HUES6 (cell line): ENCODE measurements around the gene C11orf97.
"Not testable (repeated sequence)": the region's sequence is repeated elsewhere in the genome, so short reads cannot be mapped to it uniquely, and the experiment has no call there.

Source experiments
- H3K27ac ChIP-seq: 2 replicates; pipeline ENCODE4 v1.7.0; 2013; ENCODE audit warnings: low read depth, mild to moderate bottlenecking, low read length, inconsistent platforms
- H3K27me3 ChIP-seq: 2 replicates; pipeline ENCODE4 v1.6.1; 2013; ENCODE audit warnings: low read length; ENCODE audit not compliant: control insufficient read depth, insufficient read depth
- H3K36me3 ChIP-seq: 2 replicates; pipeline ENCODE4 v1.6.1; 2013; ENCODE audit warnings: low read length; ENCODE audit not compliant: control insufficient read depth, insufficient read depth
- H3K4me1 ChIP-seq: 2 replicates; pipeline ENCODE4 v1.6.1; 2013; ENCODE audit warnings: low read length; ENCODE audit not compliant: control insufficient read depth, insufficient read depth
- H3K4me3 ChIP-seq: 2 replicates; pipeline ENCODE4 v1.5.1; 2013; ENCODE audit warnings: low read depth, low read length
- H3K9ac ChIP-seq: one replicate; pipeline ENCODE4 v1.6.1; 2013; ENCODE audit warnings: mild to moderate bottlenecking, low read length
- H3K9me3 ChIP-seq: 2 replicates; pipeline ENCODE4 v1.6.1; 2013; ENCODE audit warnings: low read depth, low read length; ENCODE audit not compliant: control insufficient read depth, insufficient read depth

Gene C11orf97

DNA sequence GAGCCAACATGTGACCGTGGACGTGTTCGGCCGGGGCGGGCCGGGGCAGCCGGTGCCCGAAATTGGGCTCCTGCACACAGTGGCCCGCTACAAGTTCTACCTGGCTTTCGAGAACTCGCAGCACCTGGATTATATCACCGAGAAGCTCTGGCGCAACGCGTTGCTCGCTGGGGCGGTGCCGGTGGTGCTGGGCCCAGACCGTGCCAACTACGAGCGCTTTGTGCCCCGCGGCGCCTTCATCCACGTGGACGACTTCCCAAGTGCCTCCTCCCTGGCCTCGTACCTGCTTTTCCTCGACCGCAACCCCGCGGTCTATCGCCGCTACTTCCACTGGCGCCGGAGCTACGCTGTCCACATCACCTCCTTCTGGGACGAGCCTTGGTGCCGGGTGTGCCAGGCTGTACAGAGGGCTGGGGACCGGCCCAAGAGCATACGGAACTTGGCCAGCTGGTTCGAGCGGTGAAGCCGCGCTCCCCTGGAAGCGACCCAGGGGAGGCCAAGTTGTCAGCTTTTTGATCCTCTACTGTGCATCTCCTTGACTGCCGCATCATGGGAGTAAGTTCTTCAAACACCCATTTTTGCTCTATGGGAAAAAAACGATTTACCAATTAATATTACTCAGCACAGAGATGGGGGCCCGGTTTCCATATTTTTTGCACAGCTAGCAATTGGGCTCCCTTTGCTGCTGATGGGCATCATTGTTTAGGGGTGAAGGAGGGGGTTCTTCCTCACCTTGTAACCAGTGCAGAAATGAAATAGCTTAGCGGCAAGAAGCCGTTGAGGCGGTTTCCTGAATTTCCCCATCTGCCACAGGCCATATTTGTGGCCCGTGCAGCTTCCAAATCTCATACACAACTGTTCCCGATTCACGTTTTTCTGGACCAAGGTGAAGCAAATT is 33.3 kb downstream of the C11orf97 start:
- peaks cover 31% of the 10 kb centered on the region for H3K27me3 ChIP-seq
- peak overlapping the region; percentile 90 for H3K9ac ChIP-seq
- H3K36me3 ChIP-seq, result no peaks in the 10 kb centered on the region
- peaks cover 11% of the 10 kb centered on the region for H3K4me1 ChIP-seq
- peak overlapping the region; percentile 77 for H3K4me3 ChIP-seq
- no peak overlapping the region for H3K27ac ChIP-seq
- H3K9me3 ChIP-seq, result no peaks in the 10 kb centered on the region

DNA sequence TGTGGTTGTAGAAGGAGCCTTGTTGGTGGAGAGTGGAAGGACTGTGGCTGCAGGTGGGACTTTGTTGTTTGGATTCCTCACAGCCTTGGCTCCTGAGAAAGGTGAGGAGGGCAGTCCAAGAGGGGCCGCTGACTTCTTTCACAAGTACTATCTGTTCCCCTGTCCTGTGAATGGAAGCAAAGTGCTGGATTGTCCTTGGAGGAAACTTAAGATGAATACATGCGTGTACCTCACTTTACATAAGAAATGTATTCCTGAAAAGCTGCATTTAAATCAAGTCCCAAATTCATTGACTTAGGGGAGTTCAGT is 33.9 kb downstream of the C11orf97 start:
- Histone ChIP-seq H3K27me3 (peaks cover 31% of the 10 kb centered on the region), H3K27ac (no peak overlapping the region), H3K9ac (no peak overlapping the region), H3K36me3 (no peaks in the 10 kb centered on the region), H3K4me3 (peak overlapping the region; percentile 77), H3K4me1 (peaks cover 11% of the 10 kb centered on the region), H3K9me3 (no peaks in the 10 kb centered on the region)

DNA sequence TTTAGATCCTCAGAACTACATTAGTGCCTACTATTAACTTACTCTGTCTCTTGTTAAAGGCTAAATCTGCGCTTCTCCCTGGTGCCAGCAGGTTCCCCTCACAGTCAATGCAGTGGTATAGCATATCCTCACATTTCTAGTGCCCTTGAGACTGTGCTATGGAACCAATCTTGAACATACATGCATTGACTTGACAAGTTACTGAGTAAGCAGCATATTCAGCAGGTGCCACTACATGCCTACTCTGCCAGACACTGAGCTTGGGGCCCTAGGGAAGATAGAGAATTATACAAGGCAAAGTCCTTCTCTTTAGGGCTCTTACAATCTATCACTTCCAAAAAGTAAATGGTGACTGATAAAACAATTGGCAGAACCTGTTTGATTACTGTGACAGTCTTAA is 34.6 kb downstream of the C11orf97 start:
- Histone ChIP-seq H3K9ac (no peak overlapping the region), H3K4me1 (peaks cover 11% of the 10 kb centered on the region), H3K4me3 (peak overlapping the region; percentile 77; the same call in 1 of the 2 replicates), H3K36me3 (no peaks in the 10 kb centered on the region), H3K9me3 (no peaks in the 10 kb centered on the region), H3K27me3 (peaks cover 31% of the 10 kb centered on the region), H3K27ac (no peak overlapping the region)

DNA sequence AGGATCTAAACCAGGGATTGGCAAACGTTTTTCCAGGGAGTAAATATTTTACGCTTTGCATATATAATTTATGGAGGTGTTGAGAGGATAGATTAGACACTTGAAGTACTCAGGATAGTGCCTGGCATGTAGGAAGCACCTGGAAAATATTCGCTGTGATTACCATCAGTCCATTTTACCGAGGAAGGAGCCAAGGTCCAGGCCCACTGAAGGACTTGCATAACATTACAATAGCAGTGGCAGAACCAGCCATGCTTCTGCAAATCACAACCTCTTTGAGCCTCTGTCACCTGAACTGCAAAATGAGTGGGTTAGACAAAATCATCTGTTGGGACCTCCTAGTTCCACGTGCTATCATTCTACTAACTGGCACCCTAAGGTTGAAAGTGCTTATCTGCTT is 36.9 kb downstream of the C11orf97 start:
- Histone ChIP-seq H3K36me3 (no peaks in the 10 kb centered on the region), H3K9me3 (no peaks in the 10 kb centered on the region), H3K27me3 (peaks cover 26% of the 10 kb centered on the region), H3K9ac (no peak overlapping the region), H3K4me3 (no peak overlapping the region), H3K27ac (no peak overlapping the region), H3K4me1 (peaks cover 11% of the 10 kb centered on the region)

DNA sequence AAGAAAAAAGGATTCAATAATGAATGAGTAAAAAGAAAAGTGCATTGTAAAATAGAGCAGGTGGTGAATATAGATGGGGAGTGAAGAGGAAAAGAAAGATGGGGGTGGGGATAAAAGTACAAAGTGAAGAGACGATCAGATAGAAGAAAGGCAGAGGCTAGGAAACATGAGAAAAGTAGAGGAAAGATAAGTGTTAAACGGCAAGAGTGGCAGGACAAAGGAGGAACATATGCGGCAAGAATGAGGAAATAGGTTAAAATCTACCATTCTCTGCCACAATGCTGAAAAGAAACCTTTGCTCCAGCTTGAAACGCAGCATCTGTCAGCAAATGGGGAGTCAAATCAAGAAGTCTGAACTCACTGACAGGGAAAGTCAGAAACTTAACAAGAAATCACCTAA is 38.3 kb downstream of the C11orf97 start:
- Histone ChIP-seq H3K9me3 (no peaks in the 10 kb centered on the region), H3K27ac (no peak overlapping the region), H3K27me3 (peaks cover 15% of the 10 kb centered on the region), H3K4me1 (peaks cover 11% of the 10 kb centered on the region), H3K9ac (no peak overlapping the region), H3K4me3 (no peak overlapping the region), H3K36me3 (no peaks in the 10 kb centered on the region)

DNA sequence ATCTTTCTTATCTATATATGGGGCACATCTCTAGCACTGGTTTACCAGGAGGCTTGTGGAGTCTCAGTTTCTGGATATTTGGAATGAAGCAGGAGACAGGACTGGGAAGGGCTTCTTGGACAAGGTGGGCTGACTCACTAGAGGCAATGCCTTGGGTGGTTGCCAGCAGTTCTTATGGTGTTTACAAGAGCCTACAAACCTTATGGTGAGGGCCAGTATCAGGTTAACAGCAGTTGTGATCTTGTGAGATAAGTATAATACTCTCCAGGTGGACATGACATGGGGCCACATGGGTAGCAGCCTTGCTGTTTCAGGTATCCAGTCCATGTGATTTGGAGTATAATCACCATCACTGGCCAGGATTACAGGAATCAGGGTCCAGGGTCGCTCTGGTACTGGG is 41.7 kb downstream of the C11orf97 start:
- Histone ChIP-seq H3K36me3 (no peaks in the 10 kb centered on the region), H3K27me3 (no peaks in the 10 kb centered on the region), H3K9me3 (no peaks in the 10 kb centered on the region), H3K27ac (no peak overlapping the region), H3K9ac (no peak overlapping the region), H3K4me3 (no peak overlapping the region), H3K4me1 (no peaks in the 10 kb centered on the region)

DNA sequence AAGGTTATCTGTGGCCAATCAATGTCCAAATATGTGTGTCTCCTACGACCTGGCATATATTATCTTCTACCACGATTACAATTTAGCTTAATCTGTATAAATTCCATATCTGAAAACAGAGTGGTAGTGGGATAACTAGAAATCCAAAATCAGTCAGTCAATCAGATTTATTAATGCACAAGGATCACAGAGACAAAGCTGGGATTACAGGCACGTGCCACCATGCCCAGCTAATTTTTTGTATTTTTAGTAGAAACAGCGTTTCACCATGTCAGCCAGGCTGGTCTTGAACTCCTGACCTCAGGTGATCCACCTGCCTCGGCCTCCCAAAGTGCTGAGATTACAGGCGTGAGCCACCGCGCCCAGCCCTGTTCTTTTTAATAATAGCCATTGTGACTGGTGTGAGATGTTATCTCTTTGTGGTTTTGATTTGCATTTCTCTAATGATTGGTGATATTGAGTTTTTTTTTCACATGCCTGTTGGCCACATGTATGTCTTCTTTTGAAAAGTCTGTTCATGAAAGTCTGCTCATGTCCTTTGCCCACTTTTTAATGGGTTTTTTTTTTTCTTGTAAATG is 43.6 kb downstream of the C11orf97 start:
- H3K27me3 ChIP-seq, H3K4me1 ChIP-seq, H3K9ac ChIP-seq, H3K36me3 ChIP-seq, H3K27ac ChIP-seq, H3K9me3 ChIP-seq, H3K4me3 ChIP-seq: not testable (repeated sequence)

DNA sequence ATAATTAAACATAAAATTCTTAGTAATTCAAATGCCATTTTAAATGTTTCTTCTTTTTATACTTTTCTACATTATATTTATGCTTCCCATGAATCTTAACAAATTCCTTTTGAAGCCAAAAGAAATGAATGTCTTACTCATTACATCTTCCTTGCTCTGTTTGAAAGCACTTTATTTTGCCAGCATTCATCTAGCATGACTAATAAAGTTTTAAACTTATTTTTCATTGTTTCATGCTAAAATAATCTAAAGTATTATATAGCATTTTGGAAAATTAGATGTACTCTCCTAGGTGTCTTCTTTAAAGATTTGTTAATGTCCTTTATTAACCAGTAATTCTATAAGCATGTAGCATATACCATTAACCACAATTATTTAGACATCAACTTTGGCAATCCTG is 45.2 kb downstream of the C11orf97 start:
- Histone ChIP-seq H3K27me3 (no peaks in the 10 kb centered on the region), H3K27ac (no peak overlapping the region), H3K4me3 (no peak overlapping the region), H3K4me1 (no peaks in the 10 kb centered on the region), H3K9me3 (no peaks in the 10 kb centered on the region), H3K9ac (no peak overlapping the region), H3K36me3 (no peaks in the 10 kb centered on the region)

DNA sequence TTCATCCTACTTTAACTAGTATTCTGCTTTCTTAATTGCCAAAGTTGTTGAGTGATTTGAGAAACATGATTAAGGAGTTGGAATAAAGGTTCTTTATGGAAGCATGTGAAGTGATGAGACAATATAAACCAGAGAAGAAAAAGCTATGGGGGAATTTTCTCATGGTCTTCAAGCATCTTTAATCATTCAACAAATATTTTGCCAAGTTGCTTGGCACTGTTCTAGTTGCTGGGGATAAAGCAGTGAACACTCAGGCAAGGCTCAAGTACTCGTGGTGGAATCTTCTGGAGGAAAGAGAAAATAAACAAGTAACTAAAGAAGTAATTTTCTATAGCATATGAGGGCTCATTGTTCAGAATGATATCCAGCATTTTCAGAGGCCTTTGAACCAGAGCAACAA is 45.7 kb downstream of the C11orf97 start:
- H3K36me3 ChIP-seq, result no peaks in the 10 kb centered on the region
- H3K4me3 ChIP-seq, result no peak overlapping the region
- H3K27ac ChIP-seq, result no peak overlapping the region
- H3K9me3 ChIP-seq, result no peaks in the 10 kb centered on the region
- no peak overlapping the region for H3K9ac ChIP-seq
- H3K4me1 ChIP-seq, result peaks cover 2% of the 10 kb centered on the region; the same call in 1 of the 2 replicates
- no peaks in the 10 kb centered on the region for H3K27me3 ChIP-seq

DNA sequence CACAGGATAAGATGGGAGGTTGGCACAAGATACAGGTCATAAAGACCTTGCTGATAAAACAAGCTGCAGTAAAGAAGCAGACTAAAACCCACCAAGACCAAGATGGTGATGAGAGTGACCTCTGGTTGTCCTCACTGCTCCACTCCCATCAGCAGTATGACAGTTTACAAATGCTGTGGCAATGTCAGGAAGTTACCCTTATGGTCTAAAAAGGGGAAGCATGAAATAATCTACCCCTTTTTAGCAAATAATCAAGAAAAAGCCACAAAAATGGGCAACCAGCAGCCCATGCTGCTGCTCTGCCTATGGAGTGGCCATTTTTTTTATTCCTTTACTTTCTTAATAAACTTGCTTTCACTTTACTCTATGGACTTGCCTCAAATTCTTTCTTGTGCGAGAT is 46.2 kb downstream of the C11orf97 start:
- Histone ChIP-seq H3K9me3 (no peaks in the 10 kb centered on the region), H3K36me3 (no peaks in the 10 kb centered on the region), H3K4me1 (peaks cover 7% of the 10 kb centered on the region; the same call in 1 of the 2 replicates), H3K4me3 (no peak overlapping the region), H3K9ac (no peak overlapping the region), H3K27me3 (no peaks in the 10 kb centered on the region), H3K27ac (no peak overlapping the region)

DNA sequence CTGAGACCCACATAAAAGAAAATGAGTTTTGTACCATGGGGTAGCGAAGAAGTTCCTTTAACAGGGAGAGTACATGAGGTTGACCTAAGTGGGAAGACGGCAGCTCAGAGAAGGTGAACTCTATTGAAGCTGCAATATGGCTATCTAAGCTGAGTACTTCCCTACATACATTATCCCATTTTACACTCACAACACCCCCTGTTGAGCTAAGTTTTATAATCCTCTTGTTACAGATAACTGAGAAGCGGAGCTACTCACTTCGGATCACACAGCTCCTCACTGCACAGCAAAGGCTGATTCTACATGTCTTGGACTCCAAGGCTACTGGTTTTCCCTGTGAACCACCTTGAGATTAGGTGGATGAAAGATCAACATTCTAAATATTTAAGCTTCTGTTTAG is 46.7 kb downstream of the C11orf97 start:
- Histone ChIP-seq H3K4me3 (no peak overlapping the region), H3K4me1 (peaks cover 11% of the 10 kb centered on the region), H3K9me3 (no peaks in the 10 kb centered on the region), H3K9ac (no peak overlapping the region), H3K27ac (no peak overlapping the region), H3K36me3 (no peaks in the 10 kb centered on the region), H3K27me3 (no peaks in the 10 kb centered on the region)
